CD4-positive, alpha-beta T cell treated with Interleukin-2 at 100 ng/mL for 4 hours (primary cell): ENCODE results near the gene DTX3.
"Not testable (repeated sequence)": the region's sequence is repeated elsewhere in the genome, so short reads cannot be mapped to it uniquely, and the experiment has no call there.

ENCODE experiments used
- DNase-seq: peaks from one replicate; pipeline ENCODE4 v3.0.0-alpha.2; 2020; ENCODE audit warnings: low spot score

The DTX3 gene

DNA sequence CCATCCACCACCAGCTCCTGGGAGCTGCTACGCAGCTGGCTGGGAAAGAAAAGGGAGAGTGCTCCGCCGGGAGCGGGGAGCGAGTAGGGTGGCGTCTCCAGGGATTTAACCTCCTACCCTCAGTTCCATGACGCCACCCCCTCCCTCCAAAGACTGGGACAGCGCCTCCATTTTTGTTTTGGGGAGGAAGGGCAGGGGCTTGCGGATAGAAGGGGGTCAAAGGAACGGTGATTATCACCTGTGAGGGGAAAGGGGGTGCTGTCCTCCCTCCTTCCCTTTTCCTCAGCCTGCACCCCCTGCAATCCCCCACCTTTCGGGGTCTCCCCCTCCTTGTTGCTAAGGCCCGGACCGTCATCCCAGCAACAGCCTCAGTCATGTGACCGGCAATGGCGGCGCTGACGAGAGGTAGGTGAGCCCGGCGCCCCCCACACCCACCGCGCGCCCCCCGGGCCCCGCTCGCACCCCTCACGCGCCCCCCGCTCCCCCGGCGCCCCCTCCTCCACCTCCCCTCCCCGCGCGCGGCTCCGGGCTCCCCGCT, at the start of gene DTX3:
DTX3 (plus strand) TSS at position 371 of the 538 bp plus-strand sequence. CDS start 1,694 bp downstream, outside the sequence.
- DNase-seq, result peak; percentile 35

DNA sequence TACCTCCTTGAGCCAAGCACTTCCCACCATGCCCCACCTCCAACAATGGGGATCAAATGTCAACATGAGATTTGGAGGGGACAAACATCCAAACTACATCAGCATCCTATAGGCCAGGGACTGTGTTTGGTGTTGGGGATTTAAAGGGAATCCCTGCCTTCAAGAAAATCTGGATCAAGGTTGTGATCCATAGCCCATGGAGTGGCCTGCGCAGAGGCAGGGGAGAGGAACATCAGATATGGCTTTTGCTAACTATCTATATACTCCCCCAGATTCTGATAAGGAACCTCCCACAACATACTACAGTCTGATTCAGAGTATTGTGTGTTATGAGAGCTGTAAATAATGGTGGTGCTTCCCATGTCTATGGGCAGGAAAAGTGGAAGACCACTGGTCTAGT, 49.7 kb upstream of the DTX3 start:
- no peak for DNase-seq

DNA sequence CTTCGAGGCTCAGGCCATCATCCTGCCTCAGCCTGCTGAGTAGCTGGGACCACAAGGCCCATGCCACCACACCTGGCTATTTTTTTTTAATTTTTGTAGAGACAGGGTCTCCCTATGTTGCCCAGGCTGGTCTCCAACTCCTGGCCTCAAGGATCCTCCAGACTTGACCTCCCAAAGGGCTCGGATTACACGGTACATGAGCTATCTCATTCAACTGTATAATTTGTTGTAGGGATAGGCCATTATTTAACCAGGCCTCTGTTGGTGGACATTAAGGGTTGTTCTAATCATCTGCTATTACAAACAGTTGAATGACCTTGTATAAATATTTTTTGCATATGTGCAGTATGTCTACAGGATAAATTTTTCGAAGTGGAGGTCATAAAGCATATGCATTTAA, 45.8 kb upstream of the DTX3 start:
- DNase-seq, result no peak

GRCh38 chr12:57560516-57560915, 44.1 kb upstream of the DTX3 start:
- no peak for DNase-seq

GRCh38 chr12:57561117-57561516, 43.5 kb upstream of the DTX3 start:
- DNase-seq, result not testable (repeated sequence)

DNA sequence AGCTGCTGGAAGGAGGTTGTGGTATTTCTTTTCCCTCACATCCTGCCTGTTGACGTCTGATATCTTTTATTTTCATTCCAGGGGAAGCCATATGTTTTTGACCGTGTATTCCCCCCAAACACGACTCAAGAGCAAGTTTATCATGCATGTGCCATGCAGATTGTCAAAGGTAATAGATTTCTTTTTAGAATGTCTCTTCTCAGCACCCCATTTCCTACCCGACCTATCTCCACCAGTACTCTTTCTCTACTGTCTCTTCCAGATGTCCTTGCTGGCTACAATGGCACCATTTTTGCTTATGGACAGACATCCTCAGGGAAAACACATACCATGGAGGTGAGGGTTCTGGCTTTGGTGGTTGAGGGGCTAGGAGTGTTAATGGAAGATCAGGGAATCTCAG, 41.3 kb upstream of the DTX3 start:
- DNase-seq, result no peak

DNA sequence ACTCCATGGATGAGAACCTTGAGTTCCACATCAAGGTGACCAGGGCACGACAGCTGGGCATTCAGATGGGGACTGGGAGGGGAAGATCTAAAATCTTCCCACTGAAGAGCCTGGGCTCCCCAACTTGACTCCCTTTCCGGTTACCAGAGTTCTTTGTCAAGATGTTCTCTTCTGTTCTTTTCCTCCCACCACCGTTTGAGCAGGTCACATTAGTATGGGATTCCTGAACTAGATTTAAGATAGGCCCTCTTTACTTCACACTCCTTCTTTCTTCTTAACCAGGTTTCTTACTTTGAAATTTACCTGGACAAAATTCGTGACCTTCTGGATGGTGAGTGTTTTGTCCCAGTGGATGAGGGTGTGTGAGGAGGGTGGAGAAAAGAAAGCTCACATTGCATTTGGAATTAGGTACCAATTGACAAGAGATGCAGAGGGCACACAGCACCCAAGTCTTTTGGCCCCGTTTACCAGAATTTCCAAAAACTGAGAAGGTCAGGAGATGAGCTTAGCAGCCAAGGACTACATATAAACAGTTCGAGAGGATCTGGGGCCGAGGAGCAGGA, 40.4 kb upstream of the DTX3 start:
- no peak for DNase-seq

- DNase-seq, result no peak
Measured at GRCh38 chr12:57568838-57569237, 35.8 kb upstream of the DTX3 start.

DNA sequence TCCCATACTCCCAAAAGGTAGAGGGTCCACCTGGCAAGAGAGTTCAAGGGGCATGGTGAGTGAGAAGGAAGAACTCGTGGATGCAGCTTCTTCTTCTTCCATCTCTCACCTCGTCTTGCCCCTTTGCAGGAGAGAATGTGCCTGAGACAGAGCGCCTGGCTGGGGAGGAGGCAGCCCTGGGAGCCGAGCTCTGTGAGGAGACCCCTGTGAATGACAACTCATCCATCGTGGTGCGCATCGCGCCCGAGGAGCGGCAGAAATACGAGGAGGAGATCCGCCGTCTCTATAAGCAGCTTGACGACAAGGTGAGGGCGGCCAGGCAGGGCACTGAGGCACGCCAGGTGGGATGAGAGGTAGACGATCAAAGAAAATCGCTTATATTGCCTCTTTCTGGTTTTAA, 34.8 kb upstream of the DTX3 start:
- DNase-seq, result no peak

DNA sequence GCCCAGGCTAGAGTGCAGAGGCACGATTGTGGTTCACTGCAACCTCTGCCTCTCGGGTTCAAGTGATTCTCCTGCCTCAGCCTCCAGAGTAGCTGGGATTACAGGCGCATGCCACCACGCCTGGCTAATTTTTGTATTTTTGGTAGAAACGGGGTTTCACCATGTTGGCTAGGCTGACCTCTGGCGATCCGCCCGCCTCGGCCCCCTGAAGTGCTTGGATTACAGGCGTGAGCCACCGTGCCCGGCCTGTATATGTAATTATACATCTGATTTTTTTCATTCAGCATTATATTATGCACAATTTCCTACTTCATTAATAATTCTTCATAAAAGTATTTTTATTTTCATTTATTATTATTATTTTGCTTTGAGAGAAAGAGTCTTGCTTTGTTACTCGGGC, 34.2 kb upstream of the DTX3 start:
- not testable (repeated sequence) for DNase-seq

DNA sequence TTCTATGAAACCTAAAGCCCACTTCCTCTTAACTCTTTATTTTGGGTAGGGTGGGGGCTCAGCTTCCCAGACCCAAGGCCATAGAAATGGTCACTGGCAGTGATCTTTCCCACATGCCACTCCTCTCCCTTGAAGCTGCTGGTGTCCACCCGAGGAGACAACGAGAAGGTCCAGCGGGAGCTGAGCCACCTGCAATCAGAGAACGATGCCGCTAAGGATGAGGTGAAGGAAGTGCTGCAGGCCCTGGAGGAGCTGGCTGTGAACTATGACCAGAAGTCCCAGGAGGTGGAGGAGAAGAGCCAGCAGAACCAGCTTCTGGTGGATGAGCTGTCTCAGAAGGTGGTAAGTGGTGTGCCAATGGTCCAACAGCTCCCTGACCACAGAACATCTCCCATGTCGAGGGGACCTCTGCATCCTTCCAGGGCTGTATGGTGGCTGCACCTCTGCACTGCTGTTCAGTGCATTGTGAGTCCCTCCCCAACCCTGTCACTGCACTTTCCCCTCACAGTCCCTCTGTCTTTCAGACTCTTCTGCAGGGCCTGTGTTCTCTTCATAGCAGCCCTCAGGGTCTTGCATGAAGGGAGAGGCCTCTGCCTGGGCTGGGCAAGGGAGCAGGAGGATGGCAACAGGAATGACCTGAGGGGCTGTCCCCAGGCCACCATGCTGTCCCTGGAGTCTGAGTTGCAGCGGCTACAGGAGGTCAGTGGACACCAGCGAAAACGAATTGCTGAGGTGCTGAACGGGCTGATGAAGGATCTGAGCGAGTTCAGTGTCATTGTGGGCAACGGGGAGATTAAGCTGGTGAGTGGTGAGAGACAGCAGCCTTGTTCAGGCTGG, 32.5 kb upstream of the DTX3 start:
- no peak for DNase-seq

DNA sequence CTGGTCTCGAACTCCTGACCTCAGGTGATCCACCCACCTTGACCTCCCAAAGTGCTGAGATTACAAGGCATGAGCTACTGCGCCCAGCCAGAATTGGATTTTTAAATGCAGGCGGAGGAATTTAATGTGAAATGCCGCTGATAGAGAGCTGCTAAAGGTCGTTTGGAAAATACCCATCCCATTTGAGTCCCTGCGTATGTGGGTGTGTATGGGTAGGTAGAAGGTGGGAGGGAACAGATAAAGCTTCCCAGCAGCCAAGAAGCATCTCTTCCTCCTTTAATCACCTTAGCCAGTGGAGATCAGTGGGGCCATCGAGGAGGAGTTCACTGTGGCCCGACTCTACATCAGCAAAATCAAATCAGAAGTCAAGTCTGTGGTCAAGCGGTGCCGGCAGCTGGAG, 29.8 kb upstream of the DTX3 start:
- DNase-seq, result no peak

GRCh38 chr12:57575771-57576612, 28.6 kb upstream of the DTX3 start:
- DNase-seq, result no peak

DNA sequence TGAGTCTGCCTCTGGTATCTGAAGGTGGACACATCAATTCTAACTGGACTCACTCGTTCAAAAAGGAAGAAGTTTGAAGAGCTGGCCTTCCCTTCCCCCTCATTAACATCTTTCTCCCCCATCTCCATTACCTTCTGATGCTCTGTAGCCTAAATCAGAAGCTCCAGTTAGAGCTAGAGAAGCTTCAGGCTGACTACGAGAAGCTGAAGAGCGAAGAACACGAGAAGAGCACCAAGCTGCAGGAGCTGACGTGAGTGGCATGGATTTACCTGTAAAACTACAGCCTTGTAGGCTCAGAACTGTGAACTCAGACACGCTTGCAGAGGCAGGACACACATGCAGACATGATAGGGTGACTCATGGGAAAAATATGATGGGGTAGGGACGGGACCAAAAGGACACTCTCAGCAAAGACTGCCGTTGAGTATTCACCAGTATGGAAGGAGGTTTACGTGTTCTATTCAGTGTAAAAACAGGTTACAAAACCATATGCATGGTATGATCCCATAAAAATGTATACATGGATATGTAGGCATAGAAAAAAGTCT, 27.9 kb upstream of the DTX3 start:
- DNase-seq, result no peak

- no peak for DNase-seq
Measured at GRCh38 chr12:57577981-57578758, 26.5 kb upstream of the DTX3 start.

DNA sequence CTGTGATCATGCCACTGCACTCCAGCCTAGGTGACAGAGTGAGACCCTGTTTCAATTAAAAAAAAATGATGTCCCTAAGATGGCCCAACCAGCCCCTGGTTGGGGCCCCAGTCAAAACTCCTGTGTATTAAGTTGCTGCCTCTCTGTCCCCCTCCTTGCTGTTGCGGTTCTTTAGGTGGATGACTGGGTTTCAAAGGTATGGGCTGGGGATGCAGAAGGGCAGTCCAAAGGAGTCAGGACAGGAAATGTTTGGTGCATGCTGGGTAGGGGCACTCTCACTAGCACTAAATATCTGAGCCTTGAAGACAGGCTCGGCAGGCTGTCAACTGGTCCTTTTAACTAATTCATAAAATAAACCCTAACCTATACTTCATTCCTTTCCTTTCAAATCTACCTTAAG, 25.6 kb upstream of the DTX3 start:
- no peak for DNase-seq

GRCh38 chr12:57579677-57580465, 24.8 kb upstream of the DTX3 start:
- no peak for DNase-seq

GRCh38 chr12:57580466-57580795, 24.2 kb upstream of the DTX3 start:
- no peak for DNase-seq

- DNase-seq, result no peak
Measured at GRCh38 chr12:57581802-57582201, 22.8 kb upstream of the DTX3 start.

DNA sequence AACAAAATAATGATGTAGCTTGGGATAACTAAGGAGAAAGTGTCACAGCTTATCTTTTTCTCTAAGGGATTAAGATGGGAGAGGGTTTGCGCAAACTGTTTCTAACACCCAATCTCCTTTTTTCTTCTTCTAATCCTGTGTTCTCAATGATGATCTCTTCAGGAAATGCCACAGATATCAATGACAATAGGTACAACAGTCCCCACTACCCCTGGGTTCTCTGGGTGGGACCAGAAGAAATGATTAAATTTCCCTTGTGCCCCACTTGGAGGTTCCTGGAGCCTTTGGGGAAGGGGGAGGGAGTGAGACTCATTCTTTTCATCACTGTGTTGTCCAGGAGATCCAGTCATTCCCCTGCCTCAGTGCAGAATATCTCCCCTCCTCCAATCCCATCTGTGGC, 22.2 kb upstream of the DTX3 start:
- no peak for DNase-seq
